Inflammatory macrophage treated with lipopolysaccharide for 1 hour (primary cell): Measurements from ENCODE around the gene COL6A1.
"Not testable (repeated sequence)": the region's sequence is repeated elsewhere in the genome, so short reads cannot be mapped to it uniquely, and the experiment has no call there.

Experiments
- DNase-seq, 2 donors: peaks; one replicate each; pipeline ENCODE4 v3.0.0-alpha.2; 2020 to 2022

Gene COL6A1

GRCh38 chr21:46029186-46029924 lies 47.8 kb downstream of the COL6A1 start:
- no peak for DNase-seq

GRCh38 chr21:46031484-46031883 lies 49.9 kb downstream of the COL6A1 start:
- no peak for DNase-seq

GRCh38 chr21:46032100-46032499 lies 50.5 kb downstream of the COL6A1 start:
- DNase-seq: no peak

- no peak for DNase-seq
Observed at GRCh38 chr21:46033410-46034400, 52.1 kb downstream of the COL6A1 start.

- no peak for DNase-seq
Observed at GRCh38 chr21:46035809-46036695, 54.5 kb downstream of the COL6A1 start.

GRCh38 chr21:46036696-46037330 lies 55.2 kb downstream of the COL6A1 start:
- no peak for DNase-seq

GRCh38 chr21:46037331-46038325 lies 56.1 kb downstream of the COL6A1 start:
- DNase-seq: no peak

- DNase-seq: no peak
Observed at GRCh38 chr21:46038341-46038829, 56.8 kb downstream of the COL6A1 start.

- DNase-seq: peak in 1 of 2 donors; percentile 17
Observed at GRCh38 chr21:46038871-46039397, 57.4 kb downstream of the COL6A1 start.

GRCh38 chr21:46039891-46040660 lies 58.5 kb downstream of the COL6A1 start:
- DNase-seq: no peak

- no peak for DNase-seq
Observed at GRCh38 chr21:46040707-46041106, 59.1 kb downstream of the COL6A1 start.

GRCh38 chr21:46041183-46041582 lies 59.6 kb downstream of the COL6A1 start:
- DNase-seq: no peak

- no peak for DNase-seq
Observed at GRCh38 chr21:46045154-46045553, 63.6 kb downstream of the COL6A1 start.

GRCh38 chr21:46046471-46046870 lies 64.9 kb downstream of the COL6A1 start:
- DNase-seq: no peak

GRCh38 chr21:46046906-46047305 lies 65.3 kb downstream of the COL6A1 start:
- DNase-seq: not testable (repeated sequence)

GRCh38 chr21:46048926-46049889 lies 67.6 kb downstream of the COL6A1 start:
- DNase-seq: no peak

GRCh38 chr21:46049890-46050667 lies 68.5 kb downstream of the COL6A1 start:
- no peak for DNase-seq
